Superior temporal gyrus (tissue), 1 donor: Measurements from ENCODE around the gene FADS6.

Source experiments
- DNase-seq: peaks from one replicate; pipeline ENCODE4 v3.0.0-alpha.2; 2016; ENCODE audit errors: extremely low spot score

The FADS6 gene

GRCh38 chr17:74854792-74855191 lies 38.6 kb downstream of the FADS6 start:
- DNase-seq = no peak

- DNase-seq = no peak
Measured at GRCh38 chr17:74853669-74854068, 39.8 kb downstream of the FADS6 start.

- DNase-seq = no peak
Measured at GRCh38 chr17:74853048-74853397, 40.4 kb downstream of the FADS6 start.

DNA sequence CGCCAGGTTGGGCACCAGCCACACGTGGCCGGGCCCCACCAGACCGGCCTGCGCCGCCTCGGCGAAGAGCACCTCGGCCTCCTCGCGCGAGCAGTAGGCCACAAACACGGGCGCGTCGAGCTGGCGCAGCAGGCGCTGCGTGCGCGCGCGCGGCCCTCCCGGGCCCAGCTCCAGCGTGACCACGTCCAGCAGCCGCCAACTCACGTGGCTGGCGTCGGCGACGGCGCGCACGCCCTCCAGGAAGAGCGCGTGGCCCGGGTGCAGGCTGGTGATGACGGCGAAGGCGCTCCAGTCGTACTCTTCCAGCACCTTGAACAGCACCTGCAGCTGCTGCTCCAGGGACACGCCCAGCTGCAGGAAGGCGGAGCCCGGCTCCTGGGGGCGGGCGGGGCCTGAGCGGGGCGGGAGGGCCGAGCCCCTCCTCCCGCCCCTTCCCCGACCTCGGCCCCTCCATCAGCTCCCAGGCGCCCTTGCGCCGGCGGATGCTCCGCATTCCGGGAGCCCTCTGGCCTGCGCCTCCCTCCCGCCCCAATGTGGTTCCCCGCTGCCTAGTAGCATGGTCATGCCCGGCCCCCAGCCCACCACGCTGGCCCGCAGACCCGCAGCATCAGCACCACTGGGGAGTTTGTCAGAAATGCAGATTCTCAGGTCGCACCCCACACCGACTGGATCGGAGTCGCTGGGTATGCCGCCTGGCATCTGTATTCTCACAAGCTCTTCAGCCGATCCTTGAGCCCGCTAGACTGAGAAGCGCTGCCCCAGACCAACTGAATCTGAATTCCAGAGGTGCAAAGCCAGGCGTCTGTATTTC lies 41.0 kb downstream of the FADS6 start:
- no peak for DNase-seq

GRCh38 chr17:74851612-74852236 lies 41.7 kb downstream of the FADS6 start:
- DNase-seq = no peak

GRCh38 chr17:74850914-74851313 lies 42.5 kb downstream of the FADS6 start:
- DNase-seq = no peak

GRCh38 chr17:74850310-74850709 lies 43.1 kb downstream of the FADS6 start:
- no peak for DNase-seq

DNA sequence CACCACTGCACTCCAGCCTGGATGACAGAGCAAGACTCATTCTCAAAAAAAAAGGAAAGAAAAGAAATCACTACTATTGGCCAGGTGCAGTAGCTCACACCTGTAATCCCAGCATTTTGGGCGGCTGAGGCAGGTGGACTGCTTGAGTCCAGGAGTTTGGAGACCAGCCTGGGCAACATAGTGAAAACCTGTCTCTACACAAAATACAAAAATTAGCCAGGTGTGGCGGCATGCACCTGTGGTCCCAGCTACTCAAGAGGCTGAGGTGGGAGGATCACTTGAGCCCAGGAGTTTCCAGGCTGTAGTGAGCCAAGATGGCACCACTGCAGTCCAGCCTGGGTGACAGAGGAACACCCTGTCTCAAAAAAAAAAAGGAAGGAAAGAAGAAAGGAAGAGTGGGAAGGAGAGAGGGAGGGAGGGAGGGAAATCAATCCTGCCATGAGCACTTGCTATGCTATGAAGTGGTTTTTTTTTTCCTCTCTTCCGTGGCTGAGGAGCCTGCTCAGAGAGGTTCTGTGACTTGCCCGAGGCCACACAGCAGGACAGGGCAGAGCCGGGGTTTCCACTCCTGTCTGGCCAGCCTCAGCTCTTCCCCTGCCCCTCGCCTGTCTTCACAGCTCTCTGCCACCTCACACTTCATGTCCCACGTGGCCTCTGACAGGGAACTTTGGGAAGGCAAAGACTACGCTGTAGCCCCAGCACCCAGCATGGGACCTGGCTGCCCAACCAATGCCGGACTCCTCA lies 44.6 kb downstream of the FADS6 start:
- DNase-seq = no peak

DNA sequence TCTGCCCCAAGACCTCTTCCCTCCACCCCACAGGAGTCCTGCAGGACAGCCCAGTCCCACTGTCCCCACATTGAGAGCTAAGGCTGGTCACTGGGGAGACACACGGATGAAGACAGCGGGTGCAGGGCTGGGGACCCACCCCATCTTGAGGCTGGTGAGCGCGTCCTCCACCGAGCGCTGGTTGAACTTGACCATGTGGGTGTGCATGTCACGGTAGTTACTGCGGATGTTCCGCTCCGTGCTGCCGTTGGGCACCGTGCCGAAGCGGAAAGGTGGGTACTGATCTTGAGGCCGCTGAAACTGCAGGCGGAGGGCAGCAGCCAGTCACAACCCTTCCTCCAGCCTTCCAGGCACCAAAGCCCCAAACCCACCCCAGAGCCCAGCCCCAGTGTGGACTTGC lies 46.8 kb downstream of the FADS6 start:
- DNase-seq = no peak

GRCh38 chr17:74843352-74843627 lies 50.1 kb downstream of the FADS6 start:
- DNase-seq = no peak

DNA sequence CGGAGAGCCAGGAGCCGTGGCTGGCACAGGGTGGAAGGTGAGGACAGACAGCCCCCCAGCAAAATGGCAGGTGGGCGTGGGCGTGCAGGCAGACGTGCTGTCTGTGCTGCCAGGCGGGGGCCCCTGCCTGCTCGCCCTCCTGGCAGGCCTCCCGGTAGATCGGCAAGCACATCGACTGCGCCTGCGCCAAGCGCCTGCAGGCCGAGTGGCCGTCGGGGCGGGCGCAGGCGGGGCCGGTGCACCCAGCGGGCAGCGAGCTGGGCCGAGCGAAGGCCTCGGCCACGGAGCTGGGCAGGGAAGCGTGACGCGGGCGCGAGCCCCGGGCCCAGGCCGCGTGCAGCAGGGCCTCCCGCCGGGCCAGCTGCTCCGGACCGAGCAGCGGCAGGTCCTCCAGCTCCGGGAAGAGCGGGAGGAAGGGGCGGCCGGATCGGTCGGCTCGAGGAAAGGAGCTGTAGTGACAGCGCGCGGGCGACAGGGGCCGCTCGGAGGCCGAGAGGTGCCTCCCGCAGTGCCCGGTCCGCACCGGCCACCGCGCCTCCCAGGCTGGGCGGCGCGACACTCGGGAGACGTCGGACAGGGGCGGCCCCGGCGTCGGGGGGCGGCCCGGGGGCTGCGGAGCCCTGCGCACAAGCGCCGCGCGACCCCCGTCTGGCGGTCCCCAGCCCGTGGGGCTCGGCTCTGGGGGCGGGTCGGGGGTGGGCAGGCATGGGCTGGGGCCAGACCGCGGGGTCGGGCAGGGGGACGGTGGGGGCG lies 50.7 kb downstream of the FADS6 start:
- DNase-seq = peak; percentile 56

- no peak for DNase-seq
Measured at GRCh38 chr17:74842146-74842598, 51.3 kb downstream of the FADS6 start.

DNA sequence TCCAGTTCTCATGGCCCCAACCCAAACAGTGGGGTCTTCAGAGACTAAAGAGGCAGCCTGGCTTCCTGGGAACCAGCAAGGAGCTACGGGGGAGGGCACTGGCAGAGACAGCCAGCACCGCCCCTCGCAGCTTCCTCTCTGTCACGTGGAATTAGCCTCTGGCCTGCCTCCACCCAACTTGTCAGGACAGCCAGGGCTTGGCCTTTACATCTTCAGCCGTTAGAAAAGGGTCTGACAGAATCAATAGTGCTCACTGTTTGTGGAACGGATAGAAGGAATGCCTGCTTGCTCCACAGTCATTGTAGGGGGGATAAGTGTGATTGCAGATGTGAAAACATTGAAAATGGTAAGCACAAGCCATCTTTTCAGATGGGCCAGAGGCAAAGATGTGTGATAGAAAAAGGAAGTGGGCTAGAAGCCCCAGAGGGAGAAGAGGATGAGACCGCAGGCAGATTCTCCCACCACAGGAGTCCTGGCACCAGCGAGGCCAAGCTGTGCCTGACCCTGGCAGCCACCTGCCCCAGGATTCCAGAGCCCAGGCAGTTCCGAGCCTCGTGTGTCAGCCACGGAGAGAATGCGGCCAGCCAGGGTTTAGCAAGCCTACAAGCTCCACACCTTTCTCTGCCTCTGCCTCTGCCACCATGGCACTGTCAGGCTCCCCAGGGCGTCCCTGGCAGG lies 52.3 kb downstream of the FADS6 start:
- peak; percentile 66 for DNase-seq

DNA sequence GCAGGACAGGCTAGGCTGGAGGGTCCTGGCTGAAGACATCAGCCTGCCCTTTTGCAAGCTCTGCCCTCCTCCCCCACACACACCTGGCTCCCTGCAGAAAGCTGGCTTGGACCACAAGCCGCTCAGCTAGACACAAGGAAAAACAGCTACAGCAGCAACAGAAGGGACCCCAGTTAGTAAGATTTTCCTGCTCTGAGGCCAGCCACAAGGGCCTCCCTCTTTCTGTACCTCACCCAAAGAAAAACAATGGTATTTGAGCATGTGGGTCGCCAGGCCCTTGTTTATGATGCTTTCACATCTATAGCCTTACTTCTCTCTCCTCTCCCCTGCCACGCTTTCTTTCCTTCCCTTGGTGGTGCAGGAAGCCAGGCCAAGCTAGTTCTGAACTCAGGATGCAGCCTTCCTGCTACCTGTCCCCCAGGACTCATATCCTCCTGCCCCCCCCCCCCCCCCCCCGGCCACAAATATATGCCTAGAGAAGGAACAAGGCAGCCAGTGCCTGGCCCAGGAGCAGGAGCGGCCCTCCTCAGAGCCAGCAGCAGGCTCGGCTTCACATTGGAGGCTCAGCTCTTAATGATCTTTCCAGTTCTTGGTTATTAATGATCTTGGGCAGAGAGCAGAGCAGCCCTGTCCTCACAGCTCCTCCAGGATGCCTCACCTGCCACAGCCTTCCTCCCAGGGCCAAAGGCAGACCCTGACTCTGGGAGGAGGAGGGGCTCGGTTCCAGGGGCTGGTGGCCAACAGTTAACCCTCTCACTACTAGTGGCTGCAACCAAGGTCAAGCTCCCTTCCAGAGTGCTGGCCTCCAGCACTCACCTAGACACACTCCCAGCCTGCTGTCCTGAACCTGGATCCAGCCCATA lies 53.2 kb downstream of the FADS6 start:
- DNase-seq = no peak

- DNase-seq = no peak
Measured at GRCh38 chr17:74838274-74838673, 55.2 kb downstream of the FADS6 start.

DNA sequence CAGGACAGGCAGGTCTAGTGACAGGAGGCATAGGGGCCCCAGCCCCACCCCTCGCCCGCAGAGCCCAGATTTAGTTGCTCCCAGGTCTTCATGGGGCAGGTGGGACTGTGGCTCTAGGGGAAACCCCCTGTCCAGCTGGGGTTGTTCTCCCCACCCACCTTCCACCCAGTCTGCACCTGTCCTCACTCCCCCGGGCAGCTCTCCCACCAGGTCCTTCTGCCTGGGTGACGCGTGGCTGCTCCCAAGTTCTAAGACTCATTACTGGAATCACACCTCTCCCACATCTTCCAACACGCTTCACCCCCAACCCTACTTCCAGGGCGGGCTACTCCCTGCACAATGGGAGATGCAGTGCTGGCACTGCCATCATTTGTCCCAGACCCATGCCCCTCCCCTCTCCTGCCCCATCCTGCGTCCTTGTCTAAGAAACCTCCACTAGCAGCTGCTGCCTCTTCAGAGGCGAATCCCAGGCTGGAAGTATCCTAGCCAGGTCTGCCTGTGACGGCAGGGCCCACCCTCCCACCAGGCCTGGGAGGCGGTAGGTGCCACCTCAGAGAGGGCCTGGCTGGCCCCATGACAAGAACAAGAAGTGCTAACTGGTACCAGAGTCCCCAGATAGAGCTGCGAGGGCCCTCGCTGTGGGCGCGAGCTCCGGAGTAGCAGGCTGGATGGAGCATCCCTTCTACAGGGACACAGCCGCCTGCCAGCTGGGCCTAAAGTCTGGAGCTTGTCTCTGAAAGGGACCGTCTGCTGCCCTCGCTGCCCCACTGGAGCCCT lies 56.6 kb downstream of the FADS6 start:
- DNase-seq = no peak

GRCh38 chr17:74836191-74836590 lies 57.2 kb downstream of the FADS6 start:
- no peak for DNase-seq

- no peak for DNase-seq
Measured at GRCh38 chr17:74833501-74834377, 59.7 kb downstream of the FADS6 start.

GRCh38 chr17:74832421-74832820 lies 61.0 kb downstream of the FADS6 start:
- DNase-seq = no peak
